GM21717 (cell line): Measurements from ENCODE around the gene PLXNC1.

ENCODE experiments used
- ATAC-seq: cut with Tn5 transposase; IDR thresholded peaks from one replicate; pipeline ENCODE4 v1.9.1; 2021; ENCODE audit warnings: mild to moderate bottlenecking, moderate library complexity; ENCODE audit not compliant: unreplicated experiment

The PLXNC1 gene

GRCh38 chr12:94157181-94157580 is 8.8 kb downstream of the PLXNC1 start:
- no peak for ATAC-seq

- ATAC-seq = peak; percentile 84
Measured at GRCh38 chr12:94157981-94158411, 9.6 kb downstream of the PLXNC1 start.

- no peak for ATAC-seq
Measured at GRCh38 chr12:94158666-94159065, 10.3 kb downstream of the PLXNC1 start.

GRCh38 chr12:94162108-94162507 is 13.7 kb downstream of the PLXNC1 start:
- no peak for ATAC-seq

- ATAC-seq = no peak
Measured at GRCh38 chr12:94163850-94164249, 15.5 kb downstream of the PLXNC1 start.

- ATAC-seq = no peak
Measured at GRCh38 chr12:94165138-94165537, 16.8 kb downstream of the PLXNC1 start.

- ATAC-seq = no peak
Measured at GRCh38 chr12:94165670-94166364, 17.4 kb downstream of the PLXNC1 start.

GRCh38 chr12:94167071-94167755 is 18.8 kb downstream of the PLXNC1 start:
- no peak for ATAC-seq

GRCh38 chr12:94167756-94168416 is 19.5 kb downstream of the PLXNC1 start:
- ATAC-seq = no peak

GRCh38 chr12:94169495-94169894 is 21.1 kb downstream of the PLXNC1 start:
- ATAC-seq = no peak

GRCh38 chr12:94169966-94170689 is 21.8 kb downstream of the PLXNC1 start:
- ATAC-seq = no peak

- ATAC-seq = no peak
Measured at GRCh38 chr12:94170690-94171594, 22.6 kb downstream of the PLXNC1 start.

GRCh38 chr12:94171595-94171930 is 23.2 kb downstream of the PLXNC1 start:
- ATAC-seq = no peak

- no peak for ATAC-seq
Measured at GRCh38 chr12:94172031-94172430, 23.7 kb downstream of the PLXNC1 start.

- no peak for ATAC-seq
Measured at GRCh38 chr12:94172973-94173372, 24.6 kb downstream of the PLXNC1 start.

- peak; percentile 62 for ATAC-seq
Measured at GRCh38 chr12:94173660-94174265, 25.4 kb downstream of the PLXNC1 start.

GRCh38 chr12:94174576-94174975 is 26.2 kb downstream of the PLXNC1 start:
- peak; percentile 46 for ATAC-seq

GRCh38 chr12:94175763-94176668 is 27.6 kb downstream of the PLXNC1 start:
- no peak for ATAC-seq

GRCh38 chr12:94178054-94178453 is 29.7 kb downstream of the PLXNC1 start:
- ATAC-seq = no peak
